HG02763 (cell line): ENCODE measurements around the gene ZCCHC9.
"Not testable (repeated sequence)": the region's sequence is repeated elsewhere in the genome, so short reads cannot be mapped to it uniquely, and the experiment has no call there.

ENCODE experiments used
- ATAC-seq: cut with Tn5 transposase; IDR thresholded peaks from one replicate; pipeline ENCODE4 v1.9.1; 2021; ENCODE audit warnings: mild to moderate bottlenecking, moderate library complexity; ENCODE audit not compliant: unreplicated experiment

Gene ZCCHC9

DNA sequence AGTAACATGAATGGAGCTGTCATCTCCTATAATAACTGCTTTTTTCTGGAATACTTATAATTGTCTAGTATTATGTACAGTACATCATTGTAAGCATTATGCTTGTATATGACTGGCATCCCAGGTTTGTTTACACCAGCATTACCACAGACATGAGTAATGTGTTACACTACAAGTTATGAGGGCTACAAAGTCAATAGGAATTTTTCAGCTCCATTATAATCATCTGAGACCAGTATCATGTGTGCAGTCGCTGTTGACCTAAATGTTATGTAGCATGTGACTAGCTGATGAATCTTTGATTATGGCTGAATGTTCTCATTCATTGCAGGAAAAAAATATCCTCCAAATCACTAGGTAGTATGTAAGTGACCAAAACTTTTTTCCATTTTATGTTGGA is 2.2 kb downstream of the ZCCHC9 start:
- no peak for ATAC-seq

- ATAC-seq, result no peak
Observed at GRCh38 chr5:81305785-81306184, 4.4 kb downstream of the ZCCHC9 start.

DNA sequence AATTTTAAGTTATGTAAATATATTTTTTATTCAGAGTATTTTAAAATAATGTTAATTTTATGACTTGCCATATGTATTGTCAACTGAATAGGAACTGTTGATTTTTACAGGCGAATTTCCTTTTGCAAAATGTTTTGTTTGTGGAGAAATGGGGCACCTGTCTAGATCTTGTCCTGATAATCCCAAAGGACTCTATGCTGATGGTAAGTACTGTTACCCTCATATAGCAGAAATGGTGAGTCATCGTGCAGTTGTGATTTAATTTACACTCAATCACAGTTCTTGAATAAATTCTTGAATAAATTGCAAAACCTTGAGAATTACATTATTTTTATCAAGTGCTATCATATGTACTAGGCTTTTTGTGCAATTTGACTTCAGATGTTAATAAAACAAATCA is 7.4 kb downstream of the ZCCHC9 start:
- ATAC-seq, result no peak

DNA sequence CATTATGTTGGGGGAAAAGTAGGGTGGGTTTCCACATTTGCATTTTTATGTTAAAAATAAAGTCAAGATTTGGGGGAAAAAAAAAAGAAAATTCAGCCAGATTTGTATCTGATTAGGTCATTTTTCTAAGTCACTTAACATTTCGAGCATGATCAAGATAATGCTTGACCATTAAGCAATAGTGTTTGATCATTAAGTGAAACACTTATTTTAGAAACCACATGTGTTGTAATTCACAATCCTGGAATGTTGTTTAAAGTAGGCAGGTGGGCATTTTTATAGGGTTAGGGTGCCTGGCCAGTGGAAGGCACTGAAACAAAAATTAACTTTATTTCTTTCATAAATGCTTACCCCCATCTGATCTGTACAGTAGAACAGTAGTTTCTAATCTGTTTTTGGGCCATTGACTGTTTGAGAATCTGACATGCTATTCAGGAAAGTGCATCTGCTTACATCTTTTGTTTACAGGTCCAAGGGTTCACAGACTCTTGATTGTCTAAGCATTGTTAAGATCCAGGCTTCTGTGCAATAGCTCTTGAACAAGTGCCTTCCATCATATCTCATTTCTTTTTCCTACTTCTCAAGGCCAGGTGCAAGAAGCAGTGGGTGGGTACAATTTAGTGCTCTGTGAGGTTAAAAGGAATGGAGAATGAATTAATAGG is 9.1 kb downstream of the ZCCHC9 start:
- no peak for ATAC-seq

DNA sequence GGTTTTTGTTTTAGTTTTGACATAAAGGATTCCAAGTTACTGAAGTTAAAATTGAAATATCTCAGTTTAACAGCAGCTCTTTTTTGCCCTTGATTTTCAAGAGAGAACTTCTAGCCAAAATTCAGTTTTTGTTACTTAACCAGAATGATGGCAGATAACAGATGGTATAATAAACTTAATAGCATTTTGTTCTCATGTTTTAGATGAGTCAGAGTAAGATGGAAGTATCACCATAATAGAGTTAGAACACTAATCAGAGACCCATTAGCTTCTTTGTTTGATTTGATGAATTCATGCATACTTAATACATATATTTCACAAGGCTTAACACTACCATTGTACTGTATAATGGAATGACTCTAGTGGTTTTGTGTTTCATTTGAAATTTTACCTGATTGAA is 11.9 kb downstream of the ZCCHC9 start:
- no peak for ATAC-seq

DNA sequence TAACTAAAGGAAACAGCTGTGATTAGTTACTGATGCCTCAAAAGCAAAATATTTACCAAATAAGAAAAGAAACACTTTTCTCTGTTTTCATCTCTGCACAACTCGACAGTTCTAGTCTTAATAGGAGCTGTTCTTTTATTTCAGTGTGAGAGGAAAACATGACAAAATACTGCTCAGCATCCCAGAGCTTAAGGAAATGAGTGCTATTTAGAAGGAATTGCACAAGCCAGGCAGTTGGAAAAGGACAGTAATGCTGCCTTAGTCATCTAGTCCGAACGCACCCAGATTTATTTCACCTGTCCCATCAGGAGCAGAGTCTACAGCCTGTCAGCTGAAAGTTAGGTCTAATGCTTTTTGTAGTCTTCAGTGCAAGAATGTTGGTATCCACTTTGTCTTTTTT is 12.3 kb downstream of the ZCCHC9 start:
- ATAC-seq, result no peak

GRCh38 chr5:81314581-81314980 is 13.2 kb downstream of the ZCCHC9 start:
- ATAC-seq, result no peak

DNA sequence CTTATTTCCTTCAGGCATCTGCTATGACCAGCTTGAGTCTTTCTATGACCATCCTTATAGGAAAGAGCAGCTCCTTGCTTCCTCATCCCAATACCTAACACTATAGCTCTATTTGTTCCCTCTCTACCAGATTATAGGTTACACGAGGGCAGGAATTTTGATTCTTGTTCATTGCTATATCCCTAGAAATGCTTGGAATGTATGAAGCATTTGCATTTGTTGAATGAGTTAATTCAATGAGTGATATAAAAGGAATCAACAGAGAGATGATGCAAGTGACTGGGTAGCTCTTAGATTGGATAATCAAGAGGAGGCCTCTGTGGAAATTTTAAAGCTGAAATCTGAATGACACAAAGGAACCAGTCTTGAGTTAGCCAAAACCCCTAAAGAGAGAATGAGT is 13.9 kb downstream of the ZCCHC9 start:
- ATAC-seq, result no peak

- no peak for ATAC-seq
Observed at GRCh38 chr5:81315830-81316229, 14.4 kb downstream of the ZCCHC9 start.

GRCh38 chr5:81316571-81316970 is 15.2 kb downstream of the ZCCHC9 start:
- ATAC-seq, result no peak

DNA sequence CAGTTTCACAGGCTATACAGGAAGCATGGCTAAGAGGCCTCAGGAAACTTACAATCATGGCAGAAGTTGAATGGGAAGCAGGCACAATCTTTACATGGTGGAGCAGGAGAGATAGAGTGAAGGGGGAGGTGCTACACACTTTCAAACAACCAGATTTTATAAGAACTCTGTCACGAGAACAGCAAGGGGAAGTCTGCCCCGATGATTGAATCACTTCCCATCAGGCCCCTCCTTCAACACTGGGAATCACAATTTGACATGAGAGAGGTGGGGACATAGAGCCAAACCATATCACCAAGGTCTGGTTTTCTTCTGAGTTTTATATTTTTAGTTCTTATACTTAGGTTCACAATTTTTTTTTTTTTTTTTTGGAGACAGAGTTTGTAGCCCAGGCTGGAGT is 16.1 kb downstream of the ZCCHC9 start:
- ATAC-seq, result no peak

- ATAC-seq, result no peak
Observed at GRCh38 chr5:81326554-81326953, 25.2 kb downstream of the ZCCHC9 start.

DNA sequence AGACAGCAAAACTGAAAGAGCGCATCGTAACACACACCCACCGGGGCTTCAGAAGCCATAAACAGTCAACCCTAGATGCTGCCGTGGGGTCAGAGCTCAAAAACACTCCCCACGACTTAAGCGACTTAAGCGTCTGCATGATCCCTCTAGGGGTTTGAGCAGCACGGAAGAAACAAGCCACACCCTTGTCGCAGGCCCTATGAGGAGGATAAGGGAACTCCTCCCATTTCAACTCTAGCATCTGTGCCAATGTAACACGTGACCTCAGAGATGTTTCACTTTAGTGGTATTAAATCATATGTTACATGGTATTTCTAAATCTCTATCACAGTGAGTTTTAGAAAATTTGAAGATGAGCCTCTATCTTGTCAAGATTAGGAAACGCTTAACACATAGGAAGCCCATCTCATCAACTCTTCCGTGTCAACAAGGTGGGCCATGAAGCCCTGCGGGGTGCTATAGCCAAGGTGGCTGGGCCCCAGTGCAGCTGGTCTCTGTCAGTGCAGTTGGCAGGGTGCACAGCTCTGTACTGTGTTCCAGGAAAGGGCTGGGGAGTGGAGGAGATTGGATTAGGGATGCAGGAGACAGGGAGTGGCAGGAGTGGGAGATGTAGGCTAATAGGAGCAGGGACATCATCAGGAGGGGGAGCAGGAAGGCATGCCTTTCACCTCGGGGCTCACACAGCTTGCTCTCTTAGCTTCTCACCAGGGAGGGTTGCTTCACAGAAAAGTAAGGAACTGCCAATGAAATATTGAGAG is 33.1 kb downstream of the ZCCHC9 start:
- no peak for ATAC-seq

DNA sequence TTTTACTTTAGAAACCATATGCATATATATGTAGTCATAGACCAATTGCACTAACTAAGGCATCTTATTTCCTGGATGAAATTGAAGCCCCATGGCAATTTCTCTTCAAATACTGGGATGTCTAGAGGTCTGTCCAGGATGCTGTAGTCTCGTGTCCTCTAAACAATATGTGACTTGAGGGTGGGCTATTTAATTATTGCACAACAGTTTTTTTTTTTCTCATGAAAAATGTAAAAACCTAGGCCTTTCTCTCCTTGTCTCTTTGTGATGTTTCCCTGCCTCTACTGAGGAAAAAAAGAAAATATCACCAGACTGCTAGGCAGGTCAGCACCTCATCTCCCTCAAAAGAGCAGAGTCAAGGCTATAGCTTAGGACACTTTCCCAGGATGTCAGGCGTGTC is 34.6 kb downstream of the ZCCHC9 start:
- ATAC-seq, result no peak

DNA sequence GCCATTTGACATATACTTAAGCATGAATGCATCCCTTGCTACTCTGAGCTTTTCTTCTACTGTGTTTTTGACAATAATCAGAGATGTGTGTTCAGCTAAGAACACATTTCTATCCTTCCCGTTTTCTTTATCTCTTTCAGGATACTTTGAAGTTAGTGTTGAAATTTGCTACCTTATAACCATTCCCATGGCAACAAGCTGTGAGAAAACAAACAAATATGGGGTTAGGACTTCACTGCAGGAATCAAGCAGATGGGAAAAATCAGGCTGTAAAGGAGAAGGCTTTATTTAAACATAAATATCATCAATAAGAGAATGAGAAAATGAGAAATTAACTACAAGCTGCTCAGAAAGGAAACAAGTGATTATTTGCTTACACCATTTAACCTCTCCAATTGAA is 35.2 kb downstream of the ZCCHC9 start:
- no peak for ATAC-seq

DNA sequence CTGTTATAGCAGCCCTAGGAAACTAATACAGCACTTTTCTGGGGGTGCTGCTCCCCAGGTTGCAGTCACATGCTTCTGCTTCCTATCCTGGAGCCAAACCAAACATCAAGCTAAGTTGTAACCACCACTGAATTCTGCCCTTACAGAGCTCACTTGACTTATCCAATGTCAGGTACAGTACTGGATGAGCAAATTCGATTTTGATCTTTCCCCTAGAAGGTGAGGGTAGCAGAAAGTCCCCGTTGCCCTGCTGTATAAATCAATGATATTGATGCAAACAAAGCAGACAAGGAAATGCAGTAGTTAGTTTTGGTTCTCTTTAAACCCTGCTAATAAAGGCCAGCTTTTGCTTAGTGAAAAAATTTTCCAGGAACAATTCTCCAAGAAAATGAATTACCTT is 36.4 kb downstream of the ZCCHC9 start:
- no peak for ATAC-seq

- not testable (repeated sequence) for ATAC-seq
Observed at GRCh38 chr5:81338213-81338612, 36.8 kb downstream of the ZCCHC9 start.

DNA sequence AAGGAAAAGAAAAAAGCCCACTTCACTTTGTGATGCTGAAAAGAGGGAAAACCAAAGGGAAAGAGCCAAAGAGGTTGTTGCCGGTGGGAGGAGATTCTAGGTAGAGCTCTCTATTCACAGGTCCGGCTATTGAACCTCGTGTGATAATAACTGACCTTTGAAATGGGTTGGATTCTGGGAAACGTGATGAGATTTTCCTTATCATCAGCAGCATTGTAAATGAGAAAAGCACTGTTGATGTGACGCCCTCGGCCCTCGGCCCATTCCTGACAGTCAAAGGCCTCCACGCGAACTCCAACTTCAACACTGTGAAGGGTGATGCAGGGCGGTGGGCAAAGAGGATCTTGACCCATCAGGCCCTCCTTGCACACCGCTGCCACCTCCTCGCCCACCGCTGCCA is 43.3 kb downstream of the ZCCHC9 start:
- no peak for ATAC-seq

DNA sequence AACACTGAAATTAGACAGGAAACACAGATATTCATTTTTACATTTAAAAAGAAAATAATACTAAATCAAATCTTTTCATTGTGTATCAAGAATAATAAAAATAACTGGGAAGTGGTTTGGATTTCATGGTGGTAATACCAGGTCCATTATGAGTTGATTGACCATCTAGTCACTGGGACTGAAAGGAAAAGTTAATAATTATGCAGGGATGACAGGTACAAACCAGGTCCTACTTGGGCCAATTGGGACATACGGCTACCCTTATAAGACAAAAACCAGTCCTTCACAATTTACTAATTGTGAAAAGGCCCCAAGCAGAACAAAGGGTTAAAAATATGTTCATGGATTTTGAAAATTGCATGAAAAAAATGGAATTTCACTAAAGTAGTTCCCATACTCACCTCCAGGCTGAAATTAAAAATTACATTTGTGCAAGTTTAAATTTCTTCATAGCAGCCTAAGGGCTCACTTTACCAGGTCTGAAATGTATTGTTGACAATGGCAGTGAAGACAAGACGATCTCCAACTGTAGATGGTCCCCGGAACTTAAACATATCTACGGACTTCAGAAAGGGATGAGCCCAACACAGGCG is 44.1 kb downstream of the ZCCHC9 start:
- no peak for ATAC-seq

DNA sequence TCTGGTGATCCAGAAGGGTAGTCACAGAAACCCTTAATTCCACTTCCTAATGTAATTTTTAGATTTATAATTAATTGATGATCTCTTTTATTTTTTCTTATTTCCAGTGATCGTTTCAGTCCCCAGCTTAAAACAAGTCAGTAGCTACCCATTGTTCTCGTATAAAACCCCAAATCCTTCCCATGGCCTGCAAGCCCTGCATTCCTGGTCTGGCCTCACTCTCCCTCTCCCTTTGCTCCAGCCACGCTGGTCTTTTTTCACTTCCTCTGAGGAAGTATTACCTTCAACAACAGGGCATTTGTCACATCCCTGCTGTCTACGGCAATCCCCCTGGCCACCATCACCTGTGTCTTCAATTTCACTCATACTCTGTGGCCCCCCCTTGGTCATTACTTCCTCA is 47.8 kb downstream of the ZCCHC9 start:
- no peak for ATAC-seq

GRCh38 chr5:81350507-81350906 is 49.1 kb downstream of the ZCCHC9 start:
- ATAC-seq, result no peak

- no peak for ATAC-seq
Observed at GRCh38 chr5:81353189-81353588, 51.8 kb downstream of the ZCCHC9 start.
